GM12878 (cell line): ENCODE data around the gene IRF2BPL. TPM values are rescaled to one million over a fixed set of nuclear protein-coding genes. Genes with fewer than 3 reads are reported as not detected.

Source experiments
- BMI1 ChIP-seq: fragments of 450-650 bp; IDR thresholded peaks from 2 replicates; pipeline ENCODE4 v1.6.1; 2016; ENCODE audit warnings: mild to moderate bottlenecking, moderate library complexity, borderline replicate concordance
- CHD4 ChIP-seq: fragments of 200-600 bp; sonication (generic); IDR thresholded peaks from 2 replicates; pipeline ENCODE4 v1.6.1; 2016; ENCODE audit warnings: mild to moderate bottlenecking
- EED ChIP-seq: sonication (generic); IDR thresholded peaks from 2 replicates; pipeline ENCODE4 v1.6.1; 2016; ENCODE audit warnings: antibody characterized with exemption, low read depth
- IKZF1 ChIP-seq: fragments of 450-650 bp; conservative IDR thresholded peaks from 2 replicates; pipeline ENCODE4 v1.6.1; 2017; ENCODE audit warnings: antibody characterized with exemption, mild to moderate bottlenecking
- SMARCA5 ChIP-seq: fragments of 450-650 bp; IDR thresholded peaks from 2 replicates; pipeline ENCODE4 v1.6.1; 2017; ENCODE audit warnings: mild to moderate bottlenecking
- ZNF207 ChIP-seq: fragments of 450-650 bp; IDR thresholded peaks from 2 replicates; pipeline ENCODE4 v1.6.1; 2014; ENCODE audit warnings: antibody characterized with exemption, mild to moderate bottlenecking, borderline replicate concordance
- polyA plus RNA-seq, 11 experiments: library from polyadenylated mRNA; depleted of rRNA in 4 of 11; unstranded in 6 of 11; stranded (reverse) in 5 of 11; fragments of >200 nt; fragmentation: Nextera tagmentation in 4 of 11; fragmentation: Illumina TruSeq in 1 of 11; extraction: Ambion mirVana in 4 of 11; extraction: Trizol in 1 of 11; gene quantifications; 1 replicate in 1 of 11; 2 replicates in 10 of 11; pipeline versions ENCODE4 v1.2.1 to v1.2.3, GENCODE V29; 2011 to 2016; ENCODE audit warnings: inconsistent platforms in 2 of 11, missing spikeins in 2 of 11, low read depth in 1 of 11
- total RNA-seq, 4 experiments: library from RNA; depleted of rRNA in 3 of 4; stranded (reverse); fragments of >200 nt in 3 of 4; fragmentation: Illumina TruSeq in 1 of 4; extraction: Trizol in 1 of 4; gene quantifications; 2 replicates each; pipeline versions ENCODE4 v1.2.1 to v1.2.3, GENCODE V29; 2013 to 2021
- TF ChIP-seq, protein P1 (sequence below): fragments of 450-650 bp; IDR thresholded peaks from 2 replicates; pipeline ENCODE4 v1.6.1; 2017; ENCODE audit warnings: mild to moderate bottlenecking, moderate library complexity

Gene IRF2BPL
- total and polyA plus RNA-seq, 10 of the 15 experiments (the other 5 are each of a cell fraction or from before 2014, with no cell fraction given), result 1.2 to 34.5 (median 3.1) TPM

DNA sequence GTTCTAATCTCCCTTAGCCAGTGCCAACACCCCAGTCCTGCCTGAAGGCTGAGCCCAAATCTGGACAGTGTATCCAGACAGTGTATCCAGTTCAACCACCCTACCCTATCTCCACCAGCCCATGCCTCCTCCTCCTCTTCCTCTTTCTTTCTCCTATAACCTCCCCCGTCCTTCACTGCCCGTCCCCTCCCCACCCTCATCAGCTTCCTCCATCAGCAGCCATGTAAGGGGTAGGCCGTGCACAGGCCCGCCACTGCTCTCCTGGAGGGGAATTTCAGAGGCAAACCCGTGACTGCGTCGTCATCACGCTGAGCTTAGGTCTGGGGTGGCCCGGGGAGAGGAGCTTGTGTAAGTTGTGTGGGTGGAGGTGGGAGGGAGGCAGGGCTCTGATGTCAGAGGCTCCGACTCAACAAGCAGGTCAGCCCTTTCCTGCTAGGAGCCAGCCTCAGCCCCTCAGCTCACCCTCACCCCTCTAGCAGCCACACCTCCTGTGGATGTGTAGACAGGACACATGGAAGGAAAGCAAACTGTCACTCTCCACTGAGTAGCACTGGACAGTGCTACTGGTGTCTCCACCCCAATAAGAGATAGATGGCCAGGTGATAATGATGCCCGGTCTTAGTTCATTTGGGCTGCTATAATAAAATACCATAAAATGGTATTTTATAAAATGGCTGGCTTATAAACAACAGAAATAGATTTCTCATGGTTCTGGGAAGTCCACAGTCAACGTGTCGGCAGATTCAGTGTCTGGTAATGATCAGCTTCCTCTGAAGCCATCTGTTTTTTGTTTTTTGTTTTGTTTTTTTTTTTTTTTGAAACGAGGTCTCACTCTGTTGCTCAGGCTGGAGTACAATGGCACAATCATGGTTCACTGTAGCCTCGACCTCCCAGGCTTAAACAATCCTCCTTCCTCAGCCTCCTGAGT is 50.5 kb downstream of the IRF2BPL start (continued):
- TF ChIP-seq SMARCA5 (no peak), IKZF1 (peak; percentile 83), ZNF207 (no peak; the same call in 1 of the 2 replicates), BMI1 (no peak), CHD4 (no peak), EED (peak; percentile 63; the same call in 1 of the 2 replicates)
- TF ChIP-seq, protein P1, sequence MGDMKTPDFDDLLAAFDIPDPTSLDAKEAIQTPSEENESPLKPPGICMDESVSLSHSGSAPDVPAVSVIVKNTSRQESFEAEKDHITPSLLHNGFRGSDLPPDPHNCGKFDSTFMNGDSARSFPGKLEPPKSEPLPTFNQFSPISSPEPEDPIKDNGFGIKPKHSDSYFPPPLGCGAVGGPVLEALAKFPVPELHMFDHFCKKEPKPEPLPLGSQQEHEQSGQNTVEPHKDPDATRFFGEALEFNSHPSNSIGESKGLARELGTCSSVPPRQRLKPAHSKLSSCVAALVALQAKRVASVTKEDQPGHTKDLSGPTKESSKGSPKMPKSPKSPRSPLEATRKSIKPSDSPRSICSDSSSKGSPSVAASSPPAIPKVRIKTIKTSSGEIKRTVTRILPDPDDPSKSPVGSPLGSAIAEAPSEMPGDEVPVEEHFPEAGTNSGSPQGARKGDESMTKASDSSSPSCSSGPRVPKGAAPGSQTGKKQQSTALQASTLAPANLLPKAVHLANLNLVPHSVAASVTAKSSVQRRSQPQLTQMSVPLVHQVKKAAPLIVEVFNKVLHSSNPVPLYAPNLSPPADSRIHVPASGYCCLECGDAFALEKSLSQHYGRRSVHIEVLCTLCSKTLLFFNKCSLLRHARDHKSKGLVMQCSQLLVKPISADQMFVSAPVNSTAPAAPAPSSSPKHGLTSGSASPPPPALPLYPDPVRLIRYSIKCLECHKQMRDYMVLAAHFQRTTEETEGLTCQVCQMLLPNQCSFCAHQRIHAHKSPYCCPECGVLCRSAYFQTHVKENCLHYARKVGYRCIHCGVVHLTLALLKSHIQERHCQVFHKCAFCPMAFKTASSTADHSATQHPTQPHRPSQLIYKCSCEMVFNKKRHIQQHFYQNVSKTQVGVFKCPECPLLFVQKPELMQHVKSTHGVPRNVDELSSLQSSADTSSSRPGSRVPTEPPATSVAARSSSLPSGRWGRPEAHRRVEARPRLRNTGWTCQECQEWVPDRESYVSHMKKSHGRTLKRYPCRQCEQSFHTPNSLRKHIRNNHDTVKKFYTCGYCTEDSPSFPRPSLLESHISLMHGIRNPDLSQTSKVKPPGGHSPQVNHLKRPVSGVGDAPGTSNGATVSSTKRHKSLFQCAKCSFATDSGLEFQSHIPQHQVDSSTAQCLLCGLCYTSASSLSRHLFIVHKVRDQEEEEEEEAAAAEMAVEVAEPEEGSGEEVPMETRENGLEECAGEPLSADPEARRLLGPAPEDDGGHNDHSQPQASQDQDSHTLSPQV, result peak; percentile 29; the same call in 1 of the 2 replicates
